OCI-LY1 (cell line): ENCODE data around the gene SPINT1.

ENCODE experiments used
- EZH2 ChIP-seq: fragments of 200-600 bp; sonication (generic), shearing (Covaris generic); IDR thresholded peaks from 2 replicates; pipeline ENCODE4 v1.8.0; 2017; ENCODE audit warnings: borderline replicate concordance, mixed run types, mild to moderate bottlenecking, antibody characterized with exemption, low read length, moderate library complexity, mixed read lengths
- TF ChIP-seq, protein P1 (sequence below): fragments of 200-600 bp; sonication (generic), shearing (Covaris generic); IDR thresholded peaks from 2 replicates; pipeline ENCODE4 v1.5.1; 2017; ENCODE audit warnings: mild to moderate bottlenecking, antibody characterized with exemption, low read length, moderate library complexity, mixed read lengths

DNA sequence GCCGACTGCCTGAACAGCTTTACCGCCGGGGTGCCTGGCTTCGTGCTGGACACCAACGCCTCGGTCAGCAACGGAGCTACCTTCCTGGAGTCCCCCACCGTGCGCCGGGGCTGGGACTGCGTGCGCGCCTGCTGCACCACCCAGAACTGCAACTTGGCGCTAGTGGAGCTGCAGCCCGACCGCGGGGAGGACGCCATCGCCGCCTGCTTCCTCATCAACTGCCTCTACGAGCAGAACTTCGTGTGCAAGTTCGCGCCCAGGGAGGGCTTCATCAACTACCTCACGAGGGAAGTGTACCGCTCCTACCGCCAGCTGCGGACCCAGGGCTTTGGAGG, 815 bp downstream of the SPINT1 start:
- TF ChIP-seq, protein P1, sequence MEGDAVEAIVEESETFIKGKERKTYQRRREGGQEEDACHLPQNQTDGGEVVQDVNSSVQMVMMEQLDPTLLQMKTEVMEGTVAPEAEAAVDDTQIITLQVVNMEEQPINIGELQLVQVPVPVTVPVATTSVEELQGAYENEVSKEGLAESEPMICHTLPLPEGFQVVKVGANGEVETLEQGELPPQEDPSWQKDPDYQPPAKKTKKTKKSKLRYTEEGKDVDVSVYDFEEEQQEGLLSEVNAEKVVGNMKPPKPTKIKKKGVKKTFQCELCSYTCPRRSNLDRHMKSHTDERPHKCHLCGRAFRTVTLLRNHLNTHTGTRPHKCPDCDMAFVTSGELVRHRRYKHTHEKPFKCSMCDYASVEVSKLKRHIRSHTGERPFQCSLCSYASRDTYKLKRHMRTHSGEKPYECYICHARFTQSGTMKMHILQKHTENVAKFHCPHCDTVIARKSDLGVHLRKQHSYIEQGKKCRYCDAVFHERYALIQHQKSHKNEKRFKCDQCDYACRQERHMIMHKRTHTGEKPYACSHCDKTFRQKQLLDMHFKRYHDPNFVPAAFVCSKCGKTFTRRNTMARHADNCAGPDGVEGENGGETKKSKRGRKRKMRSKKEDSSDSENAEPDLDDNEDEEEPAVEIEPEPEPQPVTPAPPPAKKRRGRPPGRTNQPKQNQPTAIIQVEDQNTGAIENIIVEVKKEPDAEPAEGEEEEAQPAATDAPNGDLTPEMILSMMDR = no peak
- TF ChIP-seq EZH2 = no peak
